Suprapubic skin (tissue), 4 donors: ENCODE data around the gene DEUP1. TPM values are rescaled to one million over a fixed set of nuclear protein-coding genes. Genes with fewer than 3 reads are reported as not detected.

Experiments used
- DNase-seq, 2 donors: peaks; one replicate each; pipeline ENCODE4 v3.0.0-alpha.2; 2019; ENCODE audit warnings: low spot score in 2 of 2
- H3K27ac ChIP-seq: fragments of 200-600 bp; sonication (generic); one replicate; pipeline ENCODE4 v1.5.1; 2019
- H3K27me3 ChIP-seq: fragments of 200-600 bp; sonication (generic); one replicate; pipeline ENCODE4 v1.5.1; 2019
- H3K36me3 ChIP-seq: fragments of 200-600 bp; sonication (generic); one replicate; pipeline ENCODE4 v1.5.1; 2019
- H3K4me1 ChIP-seq: fragments of 200-600 bp; sonication (generic); one replicate; pipeline ENCODE4 v1.5.1; 2019
- H3K4me3 ChIP-seq: fragments of 200-600 bp; sonication (generic); one replicate; pipeline ENCODE4 v1.5.1; 2019; ENCODE audit warnings: mild to moderate bottlenecking
- H3K9me3 ChIP-seq: fragments of 200-600 bp; sonication (generic); one replicate; pipeline ENCODE4 v1.5.1; 2019
- CTCF ChIP-seq, 2 donors: fragments of 200-600 bp in 1 of 2; fragments of 450-650 bp in 1 of 2; sonication (generic) in 1 of 2; IDR thresholded peaks; one replicate each; pipeline ENCODE4 v1.5.1; 2016 to 2019; ENCODE audit warnings: antibody characterized with exemption in 2 of 2, mild to moderate bottlenecking in 1 of 2, moderate library complexity in 1 of 2
- EP300 ChIP-seq: sonication (generic); formaldehyde crosslinking; IDR thresholded peaks from one replicate; pipeline ENCODE4 v1.6.1; 2017; ENCODE audit warnings: antibody characterized with exemption
- POLR2A ChIP-seq, 2 donors: fragments of 450-650 bp; IDR thresholded peaks; one replicate each; pipeline ENCODE4 v1.6.1; 2017; ENCODE audit warnings: antibody characterized with exemption in 2 of 2, mild to moderate bottlenecking in 2 of 2, moderate library complexity in 2 of 2
- POLR2AphosphoS5 ChIP-seq, 3 donors: sonication (generic); formaldehyde crosslinking; IDR thresholded peaks; one replicate each; pipeline ENCODE4 v1.6.1; 2017; ENCODE audit warnings: antibody characterized with exemption in 3 of 3
- WGBS: methylation state at CpG from one replicate; pipeline ENCODE4 v1.1.5; 2018; 5-methylcytosine and 5-hydroxymethylcytosine counted together
- total RNA-seq, 4 donors: library from RNA; depleted of rRNA; stranded (reverse); fragments of >200 nt; gene quantifications; one replicate each; pipeline ENCODE4 v1.1.0, GENCODE V29; 2016

Gene DEUP1
- total RNA-seq, 4 donors from 2014 or later, result not detected

DNA sequence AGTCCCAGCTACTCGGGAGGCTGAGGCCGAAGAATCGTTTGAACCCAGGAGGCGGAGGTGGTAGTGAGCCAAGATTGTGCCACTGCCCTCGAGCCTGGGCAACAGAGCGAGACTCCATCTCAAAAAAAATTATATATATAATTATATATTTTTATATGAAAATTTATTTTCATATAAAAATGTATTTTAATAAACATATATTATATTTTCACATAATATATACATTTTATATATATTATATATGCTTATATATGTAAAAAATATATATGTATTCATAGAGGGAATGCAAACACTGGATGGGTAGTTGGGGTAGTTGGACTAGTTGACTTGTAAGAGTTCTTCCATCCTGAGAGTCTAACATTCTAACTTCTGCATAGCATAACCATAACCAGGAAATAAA lies 20.3 kb downstream of the DEUP1 start:
- no peak for DNase-seq
- Histone ChIP-seq H3K4me1 (no peaks in the 10 kb centered on the region), H3K27ac (no peak overlapping the region), H3K27me3 (no peaks in the 10 kb centered on the region), H3K9me3 (no peaks in the 10 kb centered on the region), H3K36me3 (no peaks in the 10 kb centered on the region), H3K4me3 (no peak overlapping the region)
- no peak for TF ChIP-seq CTCF (IDR thresholded peaks at IDR 0.05)
- TF ChIP-seq EP300, result no peak
- no peak for TF ChIP-seq POLR2A (IDR thresholded peaks at IDR 0.05)
- no peak for TF ChIP-seq POLR2AphosphoS5 (IDR thresholded peaks at IDR 0.05)
- 95% methylated on average over 6 of the region's 6 CpGs for WGBS

- no peaks in the 10 kb centered on the region for H3K9me3 ChIP-seq
- H3K4me1 ChIP-seq, result no peaks in the 10 kb centered on the region
- H3K27me3 ChIP-seq, result no peaks in the 10 kb centered on the region
- H3K27ac ChIP-seq, result no peak overlapping the region
- WGBS, result 90% methylated on average over 1 of the region's 1 CpG
- no peak for TF ChIP-seq CTCF (IDR thresholded peaks at IDR 0.05)
- no peak for TF ChIP-seq POLR2AphosphoS5 (IDR thresholded peaks at IDR 0.05)
- TF ChIP-seq POLR2A (IDR thresholded peaks at IDR 0.05), result no peak
- no peak for TF ChIP-seq EP300
- H3K4me3 ChIP-seq, result no peak overlapping the region
- H3K36me3 ChIP-seq, result no peaks in the 10 kb centered on the region
- no peak for DNase-seq
These were observed 28.9 kb downstream of the DEUP1 start for GRCh38 chr11:93359396-93359795.

- TF ChIP-seq EP300, result no peak
- DNase-seq, result no peak
- no peaks in the 10 kb centered on the region for H3K4me1 ChIP-seq
- H3K36me3 ChIP-seq, result no peaks in the 10 kb centered on the region
- H3K27ac ChIP-seq, result no peak overlapping the region
- H3K9me3 ChIP-seq, result no peaks in the 10 kb centered on the region
- no peaks in the 10 kb centered on the region for H3K27me3 ChIP-seq
- H3K4me3 ChIP-seq, result no peak overlapping the region
These were observed 30.9 kb downstream of the DEUP1 start for GRCh38 chr11:93361435-93361834.

DNA sequence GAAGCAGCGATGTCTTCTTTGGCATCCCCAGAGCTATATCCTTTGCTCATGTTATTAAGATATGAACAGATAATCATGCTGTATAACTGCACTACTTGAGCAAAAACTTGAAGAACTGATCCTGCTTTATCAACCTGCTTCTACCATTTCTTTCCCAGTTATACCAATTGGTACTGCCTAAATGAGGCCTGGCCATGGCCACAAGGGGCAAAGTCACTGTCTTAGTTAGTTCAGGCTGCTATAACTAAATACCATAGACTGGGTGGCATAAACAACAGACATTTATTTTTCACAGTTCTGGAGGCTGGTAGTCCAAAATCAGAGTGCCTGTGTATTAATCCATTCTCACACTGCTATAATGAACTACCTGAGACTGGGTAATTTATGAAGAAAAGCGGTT lies 37.5 kb downstream of the DEUP1 start:
- Histone ChIP-seq H3K27me3 (no peaks in the 10 kb centered on the region), H3K9me3 (no peaks in the 10 kb centered on the region), H3K27ac (no peak overlapping the region), H3K4me3 (no peak overlapping the region), H3K36me3 (no peaks in the 10 kb centered on the region), H3K4me1 (no peaks in the 10 kb centered on the region)
- no peak for DNase-seq
- TF ChIP-seq EP300, result no peak
- no peak for TF ChIP-seq POLR2AphosphoS5 (IDR thresholded peaks at IDR 0.05)
- no peak for TF ChIP-seq POLR2A (IDR thresholded peaks at IDR 0.05)
- TF ChIP-seq CTCF (IDR thresholded peaks at IDR 0.05), result no peak
- 98% methylated on average over 2 of the region's 2 CpGs for WGBS

DNA sequence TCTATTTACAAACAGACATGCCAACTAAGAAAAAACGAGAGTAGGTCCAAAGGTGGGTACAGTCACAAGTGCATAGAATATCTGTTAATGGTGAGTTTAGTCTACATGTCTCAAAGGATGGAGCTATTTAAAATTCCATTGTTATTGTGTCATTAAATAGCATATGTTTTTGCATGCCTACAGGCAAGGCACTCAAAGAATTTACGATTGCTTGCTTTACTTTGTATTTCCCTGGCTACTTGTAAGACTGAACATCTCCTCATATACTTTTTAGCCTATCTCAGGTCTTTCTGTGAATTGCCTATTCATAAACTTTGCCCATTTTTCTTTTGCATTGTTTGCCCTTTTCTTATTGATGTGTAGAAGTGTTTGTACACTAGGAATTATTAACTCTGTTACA lies 39.7 kb downstream of the DEUP1 start:
- WGBS, result 40% methylated on average over 2 of the region's 2 CpGs
- Histone ChIP-seq H3K36me3 (no peaks in the 10 kb centered on the region), H3K27me3 (no peaks in the 10 kb centered on the region), H3K27ac (no peak overlapping the region), H3K4me3 (no peak overlapping the region), H3K4me1 (no peaks in the 10 kb centered on the region), H3K9me3 (no peaks in the 10 kb centered on the region)
- TF ChIP-seq POLR2A (IDR thresholded peaks at IDR 0.05) (no peak), CTCF (IDR thresholded peaks at IDR 0.05) (no peak), EP300 (no peak), POLR2AphosphoS5 (IDR thresholded peaks at IDR 0.05) (no peak)
- no peak for DNase-seq

- Histone ChIP-seq H3K27me3 (no peaks in the 10 kb centered on the region), H3K27ac (no peak overlapping the region), H3K4me1 (no peaks in the 10 kb centered on the region), H3K9me3 (no peaks in the 10 kb centered on the region), H3K4me3 (no peak overlapping the region), H3K36me3 (no peaks in the 10 kb centered on the region)
- TF ChIP-seq POLR2A (IDR thresholded peaks at IDR 0.05) (no peak), EP300 (no peak), POLR2AphosphoS5 (IDR thresholded peaks at IDR 0.05) (no peak), CTCF (IDR thresholded peaks at IDR 0.05) (no peak)
- no peak for DNase-seq
These were observed 59.2 kb downstream of the DEUP1 start for GRCh38 chr11:93389737-93390136.
